Left kidney (tissue), 2 donors: ENCODE measurements around the gene MZF1. TPM values are rescaled to one million over a fixed set of nuclear protein-coding genes. Genes with fewer than 3 reads are reported as not detected.
A peak's percentile ranks its signal among the peaks of the same experiment; 100 is the strongest.

Source experiments
- DNase-seq: peaks from one replicate; pipeline ENCODE4 v3.0.0-alpha.2; 2013
- polyA plus RNA-seq: library from polyadenylated mRNA; unstranded; fragments of 120-200 nt; gene quantifications from one replicate; pipeline ENCODE4 v1.2.1, GENCODE V29; 2013; ENCODE audit not compliant: insufficient read length

MZF1 gene
- polyA plus RNA-seq, 1 donor, result 50.1 TPM

- no peak for DNase-seq
Observed at GRCh38 chr19:58514564-58515022, 58.5 kb downstream of the MZF1 start.

- peak; percentile 86 for DNase-seq
Observed at GRCh38 chr19:58513694-58514563, 59.2 kb downstream of the MZF1 start.

GRCh38 chr19:58513213-58513693 is 59.9 kb downstream of the MZF1 start:
- DNase-seq, result no peak

Other genes with a start within 250 kb of the MZF1 start
- gene ZSCAN22, start 246.3 kb downstream of the MZF1 start, polyA plus RNA-seq, result 4.1 TPM
- gene A1BG, start 219.8 kb downstream of the MZF1 start, polyA plus RNA-seq, result 0.57 TPM
- 4.2 TPM for gene ZNF497, start 210.6 kb downstream of the MZF1 start, polyA plus RNA-seq
- gene ZNF837, start 192.3 kb downstream of the MZF1 start, polyA plus RNA-seq, result 3.1 TPM
- 819 TPM for gene RPS5, start 186.1 kb downstream of the MZF1 start, polyA plus RNA-seq
- gene RNF225, start 177.7 kb downstream of the MZF1 start, polyA plus RNA-seq, result not detected
- 11.7 TPM for gene ZNF584, start 164.7 kb downstream of the MZF1 start, polyA plus RNA-seq
- 16.7 TPM for gene ZNF132, start 133.2 kb downstream of the MZF1 start, polyA plus RNA-seq
- gene ZNF324B, start 121.7 kb downstream of the MZF1 start, polyA plus RNA-seq, result 5.4 TPM
- gene ZNF324, start 106.3 kb downstream of the MZF1 start, polyA plus RNA-seq, result 9.1 TPM
- gene ZNF446, start 97.0 kb downstream of the MZF1 start, polyA plus RNA-seq, result 14.1 TPM
- gene SLC27A5, start 61.3 kb downstream of the MZF1 start, polyA plus RNA-seq, result 9.9 TPM
- gene ZBTB45, start 53.5 kb downstream of the MZF1 start, polyA plus RNA-seq, result 9.1 TPM
- gene TRIM28, start 29.3 kb downstream of the MZF1 start, polyA plus RNA-seq, result 706 TPM
- gene CHMP2A, start 18.2 kb downstream of the MZF1 start, polyA plus RNA-seq, result 101 TPM
- gene UBE2M, start 14.7 kb downstream of the MZF1 start, polyA plus RNA-seq, result 95.9 TPM